HFFc6 (cell line): ENCODE measurements around the gene SH3BP5. TPM values are rescaled to one million over a fixed set of nuclear protein-coding genes. Genes with fewer than 3 reads are reported as not detected.

ENCODE experiments used
- DNase-seq: peaks from one replicate; pipeline ENCODE4 v3.0.0-alpha.2; 2018
- H3K27ac Mint-ChIP-seq: 2 replicates; pipeline ENCODE4 v1.8.0; 2020; ENCODE audit warnings: mild to moderate bottlenecking, mixed read lengths
- H3K27me3 Mint-ChIP-seq: 2 replicates; pipeline ENCODE4 v1.8.0; 2021; ENCODE audit warnings: mild to moderate bottlenecking, moderate library complexity, mixed read lengths; ENCODE audit not compliant: insufficient read depth
- H3K36me3 Mint-ChIP-seq: 2 replicates; pipeline ENCODE4 v1.8.0; 2021; ENCODE audit warnings: low read depth, mixed read lengths
- H3K4me1 Mint-ChIP-seq: 2 replicates; pipeline ENCODE4 v1.8.0; 2020; ENCODE audit warnings: low read depth, mixed read lengths
- H3K4me3 Mint-ChIP-seq: 2 replicates; pipeline ENCODE4 v1.8.0; 2020; ENCODE audit warnings: mild to moderate bottlenecking, moderate library complexity, mixed read lengths
- H3K9me3 Mint-ChIP-seq: 2 replicates; pipeline ENCODE4 v1.8.0; 2020; ENCODE audit warnings: mild to moderate bottlenecking, mixed read lengths
- total RNA-seq, 6 experiments: library from RNA; stranded (reverse); fragmentation: NEBNext Ultra II Directional; extraction: Animal tissue kit (Norgen Biotek cat#: 25700); gene quantifications; 2 replicates in 1 of 6; 3 replicates in 5 of 6; pipeline ENCODE4 v1.2.3, GENCODE V29; 2021
- TF ChIP-seq, protein P1 (sequence below): fragments of 200-600 bp; sonication (generic); IDR thresholded peaks from 2 replicates; pipeline ENCODE4 v1.5.0; 2021; ENCODE audit warnings: antibody characterized with exemption, mild to moderate bottlenecking

The SH3BP5 gene
- total RNA-seq, 6 experiments from 2014 or later: 10.8 to 14.2 (median 11.9) TPM

DNA sequence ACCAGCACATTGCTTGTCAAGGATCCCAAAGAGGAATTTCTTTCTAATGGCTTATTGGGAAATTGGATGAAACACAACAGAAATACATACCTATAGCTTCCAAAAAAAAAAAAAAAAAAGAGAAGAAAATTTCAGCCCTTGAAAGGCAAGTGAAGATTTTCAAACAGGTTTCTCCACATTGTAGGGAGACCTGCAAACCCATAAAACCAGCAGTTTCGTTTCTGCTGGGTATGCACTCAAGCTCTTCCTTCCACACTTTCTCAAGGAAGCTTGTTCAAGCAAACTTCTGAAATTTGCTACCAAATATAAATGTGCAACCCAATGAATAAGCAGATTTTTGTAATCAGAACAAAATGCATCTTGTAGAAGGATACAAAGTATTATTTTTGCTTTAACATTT lies 15.9 kb upstream of the SH3BP5 start:
- Mint-ChIP-seq H3K9me3 (no peaks in the 10 kb centered on the region), H3K36me3 (no peaks in the 10 kb centered on the region), H3K27me3 (peaks cover 19% of the 10 kb centered on the region), H3K27ac (no peak overlapping the region), H3K4me1 (no peaks in the 10 kb centered on the region), H3K4me3 (no peak overlapping the region)
- TF ChIP-seq, protein P1, sequence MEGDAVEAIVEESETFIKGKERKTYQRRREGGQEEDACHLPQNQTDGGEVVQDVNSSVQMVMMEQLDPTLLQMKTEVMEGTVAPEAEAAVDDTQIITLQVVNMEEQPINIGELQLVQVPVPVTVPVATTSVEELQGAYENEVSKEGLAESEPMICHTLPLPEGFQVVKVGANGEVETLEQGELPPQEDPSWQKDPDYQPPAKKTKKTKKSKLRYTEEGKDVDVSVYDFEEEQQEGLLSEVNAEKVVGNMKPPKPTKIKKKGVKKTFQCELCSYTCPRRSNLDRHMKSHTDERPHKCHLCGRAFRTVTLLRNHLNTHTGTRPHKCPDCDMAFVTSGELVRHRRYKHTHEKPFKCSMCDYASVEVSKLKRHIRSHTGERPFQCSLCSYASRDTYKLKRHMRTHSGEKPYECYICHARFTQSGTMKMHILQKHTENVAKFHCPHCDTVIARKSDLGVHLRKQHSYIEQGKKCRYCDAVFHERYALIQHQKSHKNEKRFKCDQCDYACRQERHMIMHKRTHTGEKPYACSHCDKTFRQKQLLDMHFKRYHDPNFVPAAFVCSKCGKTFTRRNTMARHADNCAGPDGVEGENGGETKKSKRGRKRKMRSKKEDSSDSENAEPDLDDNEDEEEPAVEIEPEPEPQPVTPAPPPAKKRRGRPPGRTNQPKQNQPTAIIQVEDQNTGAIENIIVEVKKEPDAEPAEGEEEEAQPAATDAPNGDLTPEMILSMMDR: no peak
- DNase-seq: no peak

GRCh38 chr3:15347737-15348110 lies 15.3 kb upstream of the SH3BP5 start:
- TF ChIP-seq, protein P1: no peak
- no peaks in the 10 kb centered on the region for H3K36me3 Mint-ChIP-seq
- H3K27ac Mint-ChIP-seq: no peak overlapping the region
- no peaks in the 10 kb centered on the region for H3K9me3 Mint-ChIP-seq
- H3K4me1 Mint-ChIP-seq: no peaks in the 10 kb centered on the region
- peaks cover 20% of the 10 kb centered on the region for H3K27me3 Mint-ChIP-seq
- H3K4me3 Mint-ChIP-seq: no peak overlapping the region
- DNase-seq: no peak

- H3K27me3 Mint-ChIP-seq: peaks cover 21% of the 10 kb centered on the region
- no peak for DNase-seq
- no peak overlapping the region for H3K27ac Mint-ChIP-seq
- no peaks in the 10 kb centered on the region for H3K9me3 Mint-ChIP-seq
- TF ChIP-seq, protein P1: no peak
- H3K4me1 Mint-ChIP-seq: no peaks in the 10 kb centered on the region
- no peaks in the 10 kb centered on the region for H3K36me3 Mint-ChIP-seq
- no peak overlapping the region for H3K4me3 Mint-ChIP-seq
Measured at GRCh38 chr3:15347063-15347736, 14.8 kb upstream of the SH3BP5 start.

DNA sequence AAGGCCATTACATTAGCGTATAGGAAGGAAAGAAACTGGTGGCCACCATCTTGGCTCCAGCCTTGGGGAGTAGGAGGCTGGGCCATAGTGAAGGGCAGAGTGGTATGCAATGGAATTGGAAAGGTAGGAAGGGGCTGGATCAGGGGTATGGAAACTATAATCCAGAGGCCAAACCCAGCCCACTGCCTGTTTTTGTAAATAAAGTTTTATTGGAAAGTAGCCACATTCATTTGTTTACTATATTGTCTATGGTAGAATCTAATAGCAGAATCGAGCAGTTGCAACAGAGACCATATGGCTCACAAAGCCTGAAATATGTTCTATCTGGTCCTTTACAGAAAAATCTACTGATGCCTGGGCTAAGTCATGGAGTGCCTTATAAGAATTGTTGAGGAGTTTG lies 14.1 kb upstream of the SH3BP5 start:
- no peak for DNase-seq
- H3K27ac Mint-ChIP-seq: no peak overlapping the region
- H3K27me3 Mint-ChIP-seq: peaks cover 21% of the 10 kb centered on the region
- no peak overlapping the region for H3K4me3 Mint-ChIP-seq
- H3K4me1 Mint-ChIP-seq: no peaks in the 10 kb centered on the region
- H3K9me3 Mint-ChIP-seq: no peaks in the 10 kb centered on the region
- H3K36me3 Mint-ChIP-seq: no peaks in the 10 kb centered on the region
- TF ChIP-seq, protein P1: no peak

- Mint-ChIP-seq H3K27ac (no peak overlapping the region), H3K4me3 (no peak overlapping the region), H3K36me3 (no peaks in the 10 kb centered on the region), H3K4me1 (peaks cover 6% of the 10 kb centered on the region; the same call in 1 of the 2 replicates), H3K9me3 (no peaks in the 10 kb centered on the region), H3K27me3 (peaks cover 21% of the 10 kb centered on the region)
- TF ChIP-seq, protein P1: no peak
- no peak for DNase-seq
Measured at GRCh38 chr3:15345608-15346137, 13.3 kb upstream of the SH3BP5 start.
